GM23248 (cell line): ENCODE results near the gene GHR. TPM values are rescaled to one million over a fixed set of nuclear protein-coding genes. Genes with fewer than 3 reads are reported as not detected.
"Not testable (repeated sequence)": the region's sequence is repeated elsewhere in the genome, so short reads cannot be mapped to it uniquely, and the experiment has no call there.

Experiments
- DNase-seq: peaks from one replicate; pipeline ENCODE4 v3.0.0-alpha.2; 2015
- H2AFZ ChIP-seq: fragments of 200-600 bp; sonication (generic); 2 replicates; pipeline ENCODE4 v1.6.1; 2016; ENCODE audit warnings: antibody characterized with exemption
- H3F3A ChIP-seq: fragments of 200-600 bp; sonication (generic); 2 replicates; pipeline ENCODE4 v1.6.1; 2016; ENCODE audit warnings: mild to moderate bottlenecking, antibody characterized with exemption, mixed run types; ENCODE audit not compliant: insufficient read depth
- H3K27ac ChIP-seq: fragments of 200-600 bp; sonication (generic); 2 replicates; pipeline ENCODE4 v1.5.1; 2016; ENCODE audit warnings: mild to moderate bottlenecking
- H3K27me3 ChIP-seq: fragments of 200-600 bp; sonication (generic); replicated peaks from 2 replicates; pipeline ENCODE4 v1.6.1; 2016; ENCODE audit warnings: mild to moderate bottlenecking; ENCODE audit not compliant: insufficient read depth
- H3K36me3 ChIP-seq: fragments of 200-600 bp; sonication (generic); 2 replicates; pipeline ENCODE4 v1.6.1; 2016; ENCODE audit warnings: low read depth, mild to moderate bottlenecking
- H3K4me1 ChIP-seq: fragments of 200-600 bp; sonication (generic); 2 replicates; pipeline ENCODE4 v1.6.1; 2016; ENCODE audit warnings: mild to moderate bottlenecking; ENCODE audit not compliant: insufficient read depth
- H3K4me2 ChIP-seq: fragments of 200-600 bp; sonication (generic); one replicate; pipeline ENCODE4 v1.6.1; 2016; ENCODE audit warnings: mild to moderate bottlenecking; ENCODE audit not compliant: unreplicated experiment
- H3K4me3 ChIP-seq: fragments of 200-600 bp; sonication (generic); 2 replicates; pipeline ENCODE4 v1.5.1; 2016; ENCODE audit warnings: mild to moderate bottlenecking
- H3K79me2 ChIP-seq: fragments of 200-600 bp; sonication (generic); 2 replicates; pipeline ENCODE4 v1.6.1; 2016; ENCODE audit warnings: mild to moderate bottlenecking; ENCODE audit not compliant: insufficient read depth
- H3K9ac ChIP-seq: fragments of 200-600 bp; sonication (generic); 2 replicates; pipeline ENCODE4 v1.6.1; 2016; ENCODE audit warnings: mild to moderate bottlenecking
- H3K9me2 ChIP-seq: fragments of 200-600 bp; sonication (generic); 2 replicates; pipeline ENCODE4 v1.6.1; 2016; ENCODE audit warnings: mixed run types, mild to moderate bottlenecking, moderate library complexity; ENCODE audit not compliant: insufficient read depth
- H3K9me3 ChIP-seq: fragments of 200-600 bp; sonication (generic); one replicate; pipeline ENCODE4 v1.6.1; 2017; ENCODE audit warnings: low read depth
- H4K20me1 ChIP-seq: fragments of 200-600 bp; sonication (generic); 2 replicates; pipeline ENCODE4 v1.6.0; 2016; ENCODE audit not compliant: insufficient read depth
- EZH2 ChIP-seq: fragments of 200-600 bp; sonication (generic); IDR thresholded peaks from 2 replicates; pipeline ENCODE4 v1.6.1; 2018; ENCODE audit warnings: antibody characterized with exemption, mild to moderate bottlenecking; ENCODE audit not compliant: insufficient read depth, poor library complexity, severe bottlenecking
- EZH2phosphoT487 ChIP-seq: fragments of 200-600 bp; sonication (generic); IDR thresholded peaks from 2 replicates; pipeline ENCODE4 v1.6.1; 2018; ENCODE audit warnings: antibody characterized with exemption, moderate library complexity, mild to moderate bottlenecking, low read depth; ENCODE audit not compliant: insufficient read depth
- WGBS, 2 experiments: methylation state at CpG; one replicate each; pipeline ENCODE4 v1.1.6; 2015 to 2017; ENCODE audit warnings: low lambda C conversion rate in 2 of 2, low coverage in 1 of 2; ENCODE audit errors: missing lambda C conversion rate in 2 of 2; 5-methylcytosine and 5-hydroxymethylcytosine counted together
- in situ Hi-C: fragments of 300-500 bp; cut with MboI; formaldehyde crosslinking; loops from 2 replicates; pipeline ENCODE4 v1.15.0; 2020
- polyA plus RNA-seq: library from polyadenylated mRNA; unstranded; fragments of >200 nt; fragmentation: Nextera tagmentation; extraction: Ambion mirVana; gene quantifications from 2 replicates; pipeline ENCODE4 v1.2.1, GENCODE V29; 2016
- total RNA-seq: library from RNA; depleted of rRNA; stranded (reverse); fragments of >200 nt; shearing (Covaris generic); gene quantifications from 2 replicates; pipeline ENCODE4 v1.2.3, GENCODE V29; 2014

GHR gene
- total and polyA plus RNA-seq, 2 experiments from 2014 or later = 0.64 to 1.5 TPM

DNA sequence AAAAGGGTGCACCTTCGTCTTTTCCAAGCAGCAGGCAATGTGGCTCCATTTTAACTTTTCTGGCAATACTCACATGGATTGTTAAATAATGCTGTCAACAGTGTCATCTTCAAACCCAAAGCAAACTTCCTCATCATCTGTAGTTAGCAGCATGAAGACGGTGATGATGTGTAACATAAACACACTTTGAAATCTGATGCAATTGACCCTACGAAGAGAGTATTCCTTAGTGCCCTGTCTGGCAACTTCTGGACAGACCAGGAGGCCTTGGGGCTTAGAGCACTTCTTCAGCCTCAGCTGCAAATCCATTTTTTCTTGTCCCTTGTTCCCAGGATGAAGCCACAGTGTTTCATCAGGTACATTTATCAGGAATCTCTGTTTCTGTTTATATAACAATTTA lies 149.1 kb downstream of the GHR start:
- peaks cover 8% of the 10 kb centered on the region for H3K4me1 ChIP-seq
- TF ChIP-seq EZH2 = no peak
- no peak for TF ChIP-seq EZH2phosphoT487
- H3K9me3 ChIP-seq = no peaks in the 10 kb centered on the region
- H3K4me2 ChIP-seq = no peak overlapping the region
- H3K4me3 ChIP-seq = no peak overlapping the region
- H2AFZ ChIP-seq = no peak overlapping the region
- no peak overlapping the region for H3K27ac ChIP-seq
- H3K36me3 ChIP-seq = no peaks in the 10 kb centered on the region
- H3F3A ChIP-seq = no peaks in the 10 kb centered on the region
- 84 to 85% methylated on average over 3 of the region's 3 CpGs for WGBS, 2 experiments
- no peaks in the 10 kb centered on the region for H3K79me2 ChIP-seq
- in situ Hi-C loops = no loop called here
- no peaks in the 10 kb centered on the region; the same call in 1 of the 2 replicates for H3K27me3 ChIP-seq
- H3K9me2 ChIP-seq = no peaks in the 10 kb centered on the region
- H4K20me1 ChIP-seq = no peaks in the 10 kb centered on the region
- no peak for DNase-seq
- H3K9ac ChIP-seq = no peak overlapping the region

DNA sequence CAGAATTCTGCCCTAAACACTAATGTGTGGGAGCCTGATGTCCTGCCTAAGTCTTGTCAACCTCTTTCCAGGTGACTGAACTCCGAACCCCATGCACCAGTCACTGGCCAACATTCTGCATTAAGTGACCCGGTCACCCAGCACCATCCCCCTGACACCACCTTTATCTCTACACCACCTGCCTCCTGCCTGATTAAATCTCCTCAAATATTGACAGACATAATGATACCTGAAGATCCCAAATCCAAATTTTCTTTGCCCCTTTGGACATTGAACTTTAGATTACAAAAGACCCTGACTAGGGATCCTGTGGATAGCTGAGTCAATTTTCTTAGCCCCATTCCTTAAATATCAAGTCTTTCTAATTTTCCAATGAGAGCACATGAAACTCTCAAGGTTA lies 150.1 kb downstream of the GHR start:
- no peak for DNase-seq
- in situ Hi-C loops = no loop called here
- WGBS, 2 experiments = 62 to 88% methylated on average over 2 of the region's 2 CpGs

DNA sequence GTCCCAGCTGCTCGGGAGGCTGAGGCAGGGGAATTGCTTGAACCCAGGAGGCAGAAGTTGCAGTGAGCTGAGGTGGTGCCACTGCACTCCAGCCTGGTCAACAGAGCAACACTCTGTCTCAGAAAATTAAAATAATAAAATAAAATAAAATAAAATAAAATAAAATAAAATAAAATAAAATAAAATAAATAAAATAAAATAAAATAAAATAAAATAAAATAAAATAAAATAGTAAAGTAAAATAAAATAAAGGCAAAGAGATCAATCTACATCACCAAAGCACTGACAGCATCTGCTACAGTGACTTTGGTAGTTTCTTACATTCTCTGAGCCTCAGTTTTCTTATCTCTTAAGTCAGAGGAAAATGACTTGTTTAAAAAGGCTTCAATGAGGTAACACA lies 152.7 kb downstream of the GHR start:
- H3F3A ChIP-seq, H3K9me2 ChIP-seq, DNase-seq, H3K9me3 ChIP-seq, H3K9ac ChIP-seq, H3K27me3 ChIP-seq, H3K36me3 ChIP-seq, H4K20me1 ChIP-seq, H3K79me2 ChIP-seq, H3K4me2 ChIP-seq, H3K4me3 ChIP-seq, H3K27ac ChIP-seq, H2AFZ ChIP-seq, H3K4me1 ChIP-seq: not testable (repeated sequence)
- WGBS, 2 experiments = 75 to 100% methylated on average over 1 of the region's 1 CpG
- in situ Hi-C loops = loop anchor here (25.0 kb wide), 1 partner anchor 311 kb away; no protein-coding TSS in a partner anchor

More for the DNA sequence above, 150.1 kb downstream of the GHR start:
- no peaks in the 10 kb centered on the region for H3K9me2 ChIP-seq
- H2AFZ ChIP-seq = no peak overlapping the region
- no peak overlapping the region for H3K9ac ChIP-seq
- H3K4me1 ChIP-seq = peaks cover 8% of the 10 kb centered on the region
- H3K4me2 ChIP-seq = no peak overlapping the region
- no peak overlapping the region for H3K4me3 ChIP-seq
- H3F3A ChIP-seq = no peaks in the 10 kb centered on the region
- TF ChIP-seq EZH2phosphoT487 (no peak), EZH2 (no peak)
- H4K20me1 ChIP-seq = no peaks in the 10 kb centered on the region
- no peak overlapping the region for H3K27ac ChIP-seq
- H3K27me3 ChIP-seq = no peaks in the 10 kb centered on the region; the same call in 1 of the 2 replicates
- H3K9me3 ChIP-seq = no peaks in the 10 kb centered on the region
- H3K36me3 ChIP-seq = no peaks in the 10 kb centered on the region
- H3K79me2 ChIP-seq = no peaks in the 10 kb centered on the region

DNA sequence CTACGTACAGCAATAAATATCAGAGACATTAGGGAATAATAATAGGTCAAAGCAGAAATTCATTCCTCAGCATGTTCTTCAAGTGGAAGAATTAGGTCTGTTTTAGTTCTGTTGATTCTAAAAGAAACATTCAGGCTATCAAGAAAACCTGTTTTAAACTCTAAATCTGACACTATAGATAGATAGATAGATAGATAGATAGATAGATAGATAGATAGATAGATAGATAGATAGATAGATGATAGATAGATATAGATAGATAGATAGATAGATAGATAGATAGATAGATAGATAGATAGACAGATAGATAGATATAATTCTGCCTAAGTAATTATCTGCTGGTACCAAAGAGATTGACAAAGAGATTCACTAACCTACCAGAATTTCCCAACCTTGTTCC lies 155.7 kb downstream of the GHR start:
- not testable (repeated sequence) for H3K9me3 ChIP-seq, H3K4me1 ChIP-seq, H3F3A ChIP-seq, H4K20me1 ChIP-seq, H3K9ac ChIP-seq, H3K36me3 ChIP-seq, H3K27me3 ChIP-seq, H3K79me2 ChIP-seq, H2AFZ ChIP-seq, H3K4me3 ChIP-seq, H3K4me2 ChIP-seq, H3K9me2 ChIP-seq, H3K27ac ChIP-seq, DNase-seq
- 38% methylated on average over 1 of the region's 1 CpG for WGBS, 2 experiments
- in situ Hi-C loops = loop anchor here (25.0 kb wide), 1 partner anchor 308 kb away; no protein-coding TSS in a partner anchor

DNA sequence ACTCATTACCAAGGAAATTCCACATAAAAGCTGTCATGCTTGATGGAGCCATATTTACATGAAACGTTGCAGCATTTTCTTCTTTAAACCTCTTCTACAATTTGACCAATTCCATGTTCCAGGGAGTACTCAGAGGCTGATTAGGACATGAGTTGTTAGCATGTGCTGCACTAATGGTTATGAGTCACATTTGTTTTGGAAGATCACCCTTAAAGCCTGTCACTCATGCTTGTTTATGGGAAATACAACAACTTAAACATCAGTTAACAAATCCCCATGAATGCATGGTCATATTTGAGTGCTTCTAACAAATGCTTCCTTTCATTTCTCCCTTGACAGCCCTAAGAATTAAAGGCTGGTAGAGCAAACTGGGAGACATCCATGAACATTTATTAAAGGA lies 156.1 kb downstream of the GHR start:
- peak; percentile 28 for DNase-seq
- no peaks in the 10 kb centered on the region for H3K36me3 ChIP-seq
- H3K4me1 ChIP-seq = no peaks in the 10 kb centered on the region
- H3K9me3 ChIP-seq = no peaks in the 10 kb centered on the region
- no peaks in the 10 kb centered on the region for H3K79me2 ChIP-seq
- no peaks in the 10 kb centered on the region for H3F3A ChIP-seq
- H3K27ac ChIP-seq = no peak overlapping the region
- H3K27me3 ChIP-seq = peaks cover 4% of the 10 kb centered on the region; the same call in 1 of the 2 replicates
- H2AFZ ChIP-seq = no peak overlapping the region
- H3K4me3 ChIP-seq = no peak overlapping the region
- H3K9ac ChIP-seq = no peak overlapping the region
- no peaks in the 10 kb centered on the region for H3K9me2 ChIP-seq
- H4K20me1 ChIP-seq = no peaks in the 10 kb centered on the region
- in situ Hi-C loops = loop anchor here (25.0 kb wide), 1 partner anchor 308 kb away; no protein-coding TSS in a partner anchor
- WGBS, 2 experiments = 3 to 5% methylated on average over 1 of the region's 1 CpG
- TF ChIP-seq EZH2phosphoT487 (no peak), EZH2 (no peak)
- H3K4me2 ChIP-seq = no peak overlapping the region
